ENCODE results near the gene FBXL17. TPM values are rescaled to one million over a fixed set of nuclear protein-coding genes. Genes with fewer than 3 reads are reported as not detected.

FBXL17 gene
- total RNA-seq, 1 experiment from 2014 or later, result 5.3 TPM

GRCh38 chr5:108181975-108182374 lies 199.9 kb downstream of the FBXL17 start:
- H3K4me2 ChIP-seq (ENCODE audit: insufficient read depth, insufficient read length, low read length), result no peak overlapping the region
- peaks cover 3 to 5% of the 10 kb centered on the region in 2 experiments; a peak in 2 of 5 replicates for H3K9me3 Mint-ChIP-seq
- no peak overlapping the region for H3K23ac ChIP-seq (ENCODE audit: insufficient read length, low read depth, low read length)
- no peak overlapping the region for H3K4me3 Mint-ChIP-seq
- H3K27ac ChIP-seq (ENCODE audit: insufficient read length, low read depth, low read length), result no peak overlapping the region
- no peak overlapping the region for H2BK15ac ChIP-seq (ENCODE audit: low read depth, low read length)
- peaks cover 0 to 7% (median 2%) of the 10 kb centered on the region in 3 experiments; a peak in 2 of 7 replicates for H3K36me3 Mint-ChIP-seq (ENCODE audit: insufficient read depth in 1 of 3, low read depth in 3 of 3)
- no peak for DNase-seq
- H3K4me1 Mint-ChIP-seq, result peaks cover 12 to 14% of the 10 kb centered on the region in 2 experiments
- no peaks in the 10 kb centered on the region for H3K23me2 ChIP-seq (ENCODE audit: insufficient read length, low read depth, low read length, poor library complexity, severe bottlenecking)
- no peaks in the 10 kb centered on the region for H3K79me2 ChIP-seq (ENCODE audit: insufficient read depth, low read length)
- no peaks in the 10 kb centered on the region for H3K27me3 ChIP-seq (ENCODE audit: insufficient read depth, low read length)
- no peak overlapping the region for H2BK5ac ChIP-seq (ENCODE audit: insufficient read length, low read length)
- no peak overlapping the region for H4K91ac ChIP-seq (ENCODE audit: insufficient read length, low read depth, low read length)
- no peak overlapping the region for H2AK5ac ChIP-seq (ENCODE audit: insufficient read length, low read length)
- no peak overlapping the region for H3K14ac ChIP-seq (ENCODE audit: insufficient read depth, low read length)
- H3T11ph ChIP-seq (ENCODE audit: low read length), result no peak overlapping the region
- H3K4me1 ChIP-seq (ENCODE audit: insufficient read depth, low read length), result no peaks in the 10 kb centered on the region
- no peak for TF ChIP-seq CTCF (conservative IDR thresholded peaks at IDR 0.05)
- no peak overlapping the region for H4K5ac ChIP-seq (ENCODE audit: insufficient read length, low read depth, low read length)
- no peak overlapping the region for H3K4ac ChIP-seq (ENCODE audit: low read depth, low read length)
- no peak overlapping the region for H2AFZ ChIP-seq (ENCODE audit: low read length)
- no peak overlapping the region for H2BK20ac ChIP-seq (ENCODE audit: low read depth, low read length, poor library complexity, severe bottlenecking)
- WGBS (ENCODE audit: extremely low coverage, insufficient read length, low lambda C conversion rate), result no CpG with 5 or more reads among the region's 7 CpGs
- H3K79me1 ChIP-seq (ENCODE audit: insufficient read depth, low read depth, low read length, poor library complexity, severe bottlenecking), result no peaks in the 10 kb centered on the region
- no peaks in the 10 kb centered on the region for H3K27me3 Mint-ChIP-seq (ENCODE audit: low read depth)
- H4K20me1 ChIP-seq (ENCODE audit: control insufficient read depth, insufficient read depth, insufficient read length), result no peaks in the 10 kb centered on the region
- H3K9ac ChIP-seq (ENCODE audit: extremely low read depth, insufficient read length, low read length), result no peak overlapping the region
- H3K27ac Mint-ChIP-seq, result no peak overlapping the region
- H4K8ac ChIP-seq (replicated peaks; ENCODE audit: insufficient read length, low read depth, low read length), result no peak overlapping the region
- H2BK120ac ChIP-seq (ENCODE audit: low read depth, low read length, poor library complexity, severe bottlenecking), result no peak overlapping the region
- no peak overlapping the region for H3K18ac ChIP-seq (ENCODE audit: insufficient read length, low read depth, low read length)
- H3K56ac ChIP-seq (ENCODE audit: insufficient read length, low read depth, low read length), result no peak overlapping the region
- no peaks in the 10 kb centered on the region for H3K9me3 ChIP-seq (ENCODE audit: control insufficient read depth, low read depth, low read length)
- no peak overlapping the region for H2BK12ac ChIP-seq (ENCODE audit: insufficient read length, low read depth, low read length)
